Measurements from ENCODE around the gene TGFBR1.
"Not testable (repeated sequence)": the region's sequence is repeated elsewhere in the genome, so short reads cannot be mapped to it uniquely, and the experiment has no call there.

Gene TGFBR1

GRCh38 chr9:99076483-99077171 lies 28.3 kb upstream of the TGFBR1 start:
- DNase-seq: peak; percentile 22

GRCh38 chr9:99078717-99079116 lies 26.2 kb upstream of the TGFBR1 start:
- no peak for DNase-seq

- no peak for DNase-seq
Measured at GRCh38 chr9:99079542-99079941, 25.4 kb upstream of the TGFBR1 start.

GRCh38 chr9:99083051-99083450 lies 21.9 kb upstream of the TGFBR1 start:
- no peak for DNase-seq

GRCh38 chr9:99085949-99086948 lies 18.7 kb upstream of the TGFBR1 start:
- DNase-seq: no peak

- no peak for DNase-seq
Measured at GRCh38 chr9:99087462-99087861, 17.5 kb upstream of the TGFBR1 start.

- DNase-seq: no peak
Measured at GRCh38 chr9:99090336-99091130, 14.4 kb upstream of the TGFBR1 start.

GRCh38 chr9:99092643-99093491 lies 12.0 kb upstream of the TGFBR1 start:
- DNase-seq: no peak

- DNase-seq: no peak
Measured at GRCh38 chr9:99093492-99093791, 11.5 kb upstream of the TGFBR1 start.

GRCh38 chr9:99095565-99095964 lies 9.3 kb upstream of the TGFBR1 start:
- no peak for DNase-seq

- no peak for DNase-seq
Measured at GRCh38 chr9:99096409-99096808, 8.5 kb upstream of the TGFBR1 start.

- DNase-seq: not testable (repeated sequence)
Measured at GRCh38 chr9:99099806-99100585, 4.9 kb upstream of the TGFBR1 start.

- no peak for DNase-seq
Measured at GRCh38 chr9:99101271-99101670, 3.6 kb upstream of the TGFBR1 start.

- DNase-seq: no peak
Measured at GRCh38 chr9:99101812-99102211, 3.1 kb upstream of the TGFBR1 start.

GRCh38 chr9:99103054-99103895 lies 1.6 kb upstream of the TGFBR1 start:
- no peak for DNase-seq

GRCh38 chr9:99103901-99104458 lies 933 bp upstream of the TGFBR1 start:
- no peak for DNase-seq

- DNase-seq: peak; percentile 9
Measured at GRCh38 chr9:99105152-99106043, 485 bp downstream of the TGFBR1 start.

GRCh38 chr9:99106044-99106375 lies 1.1 kb downstream of the TGFBR1 start:
- no peak for DNase-seq

- DNase-seq: no peak
Measured at GRCh38 chr9:99107421-99107820, 2.5 kb downstream of the TGFBR1 start.
